ENCODE measurements around the gene FTSJ1.

DNA sequence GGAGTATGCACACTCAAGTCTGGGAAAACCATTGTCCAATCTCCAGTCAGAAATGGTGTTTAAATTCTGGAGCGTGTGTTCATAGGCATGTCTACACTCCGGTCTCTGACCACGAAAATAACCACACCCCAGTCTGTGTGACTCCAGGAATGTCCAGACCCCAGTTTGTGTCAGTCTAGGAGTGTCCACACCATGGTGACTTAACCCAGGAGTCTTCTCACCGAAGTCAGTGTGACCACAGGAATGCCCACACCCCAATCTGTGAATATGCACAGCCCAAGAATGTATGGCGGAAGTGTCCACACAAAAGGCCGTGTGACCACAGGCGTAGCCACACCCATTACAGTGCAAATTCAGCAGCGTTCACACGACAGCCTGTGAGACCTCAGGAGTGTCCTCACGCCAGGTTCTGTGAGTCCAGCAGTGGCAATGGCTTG is 11.4 kb downstream of the FTSJ1 start:
- TF ChIP-seq, protein P1, sequence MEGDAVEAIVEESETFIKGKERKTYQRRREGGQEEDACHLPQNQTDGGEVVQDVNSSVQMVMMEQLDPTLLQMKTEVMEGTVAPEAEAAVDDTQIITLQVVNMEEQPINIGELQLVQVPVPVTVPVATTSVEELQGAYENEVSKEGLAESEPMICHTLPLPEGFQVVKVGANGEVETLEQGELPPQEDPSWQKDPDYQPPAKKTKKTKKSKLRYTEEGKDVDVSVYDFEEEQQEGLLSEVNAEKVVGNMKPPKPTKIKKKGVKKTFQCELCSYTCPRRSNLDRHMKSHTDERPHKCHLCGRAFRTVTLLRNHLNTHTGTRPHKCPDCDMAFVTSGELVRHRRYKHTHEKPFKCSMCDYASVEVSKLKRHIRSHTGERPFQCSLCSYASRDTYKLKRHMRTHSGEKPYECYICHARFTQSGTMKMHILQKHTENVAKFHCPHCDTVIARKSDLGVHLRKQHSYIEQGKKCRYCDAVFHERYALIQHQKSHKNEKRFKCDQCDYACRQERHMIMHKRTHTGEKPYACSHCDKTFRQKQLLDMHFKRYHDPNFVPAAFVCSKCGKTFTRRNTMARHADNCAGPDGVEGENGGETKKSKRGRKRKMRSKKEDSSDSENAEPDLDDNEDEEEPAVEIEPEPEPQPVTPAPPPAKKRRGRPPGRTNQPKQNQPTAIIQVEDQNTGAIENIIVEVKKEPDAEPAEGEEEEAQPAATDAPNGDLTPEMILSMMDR (IDR thresholded peaks at IDR 0.05) = no peak
- TF ChIP-seq EZH2 (IDR thresholded peaks at IDR 0.05) (no peak), EZH2phosphoT487 (IDR thresholded peaks at IDR 0.05) (no peak)

Data from neural progenitor cell (in vitro differentiated cells).